MG63 (cell line): Measurements from ENCODE around the gene RALGDS. TPM values are rescaled to one million over a fixed set of nuclear protein-coding genes. Genes with fewer than 3 reads are reported as not detected.
"Not testable (repeated sequence)": the region's sequence is repeated elsewhere in the genome, so short reads cannot be mapped to it uniquely, and the experiment has no call there.

Experiments
- DNase-seq: peaks from one replicate; pipeline ENCODE4 v3.0.0-alpha.2; 2020
- H3K27me3 ChIP-seq: fragments of 250-450 bp; sonication (Bioruptor Pico); 2 replicates; pipeline ENCODE4 v1.5.1; 2020; ENCODE audit warnings: mild to moderate bottlenecking, moderate library complexity
- H3K36me3 ChIP-seq: fragments of 250-450 bp; sonication (Bioruptor Pico); 2 replicates; pipeline ENCODE4 v1.5.1; 2020; ENCODE audit warnings: mild to moderate bottlenecking, moderate library complexity
- H3K4me3 ChIP-seq: fragments of 250-450 bp; sonication (Bioruptor Pico); 2 replicates; pipeline ENCODE4 v1.5.1; 2020; ENCODE audit warnings: mild to moderate bottlenecking, moderate library complexity
- H3K9me3 ChIP-seq: fragments of 250-450 bp; sonication (Bioruptor Pico); 2 replicates; pipeline ENCODE4 v1.5.1; 2020; ENCODE audit warnings: mild to moderate bottlenecking, moderate library complexity
- total RNA-seq: library from RNA; depleted of rRNA; stranded (reverse); fragments of >200 nt; shearing (Covaris generic); gene quantifications from 2 replicates; pipeline ENCODE4 v1.2.3, GENCODE V29; 2014; ENCODE audit warnings: low replicate concordance; rRNA removed

RALGDS gene
- total RNA-seq, result 21.4 and 22.8 TPM in 2 replicates

DNA sequence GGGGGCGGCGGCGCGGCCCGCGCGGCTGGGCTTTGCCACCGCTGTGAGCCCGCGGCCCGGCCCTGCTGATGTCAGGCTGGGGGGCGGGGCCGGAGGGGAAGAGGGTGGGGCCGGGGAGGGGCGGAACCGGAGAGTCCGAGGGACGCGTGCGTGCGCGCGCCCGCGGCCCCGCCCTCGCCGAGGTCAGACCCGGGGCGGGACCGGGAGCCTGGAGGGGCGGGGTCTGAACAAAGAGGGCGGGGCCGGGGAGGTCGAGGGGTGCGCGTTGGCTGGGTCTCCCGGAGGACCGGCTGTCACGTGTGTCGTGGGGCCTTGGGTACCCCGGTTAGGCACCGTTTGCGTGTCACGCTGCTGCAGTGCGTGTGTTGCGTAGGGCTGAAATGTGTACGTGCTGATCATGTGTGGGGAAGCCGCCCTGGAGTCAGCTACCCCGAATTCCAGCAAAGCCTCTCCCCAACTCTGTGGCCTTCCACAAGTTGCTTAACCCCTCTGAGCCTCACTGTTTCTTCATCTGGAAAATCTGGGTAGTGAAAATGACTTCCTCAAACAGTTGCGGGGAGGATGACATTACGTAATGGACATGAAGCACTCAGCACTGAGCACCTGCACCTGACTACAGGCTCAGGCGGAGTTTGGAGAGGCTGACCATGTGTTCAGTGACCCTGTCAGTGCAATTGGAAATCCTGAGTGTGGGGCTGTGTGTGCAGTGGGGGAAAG, at the start of gene RALGDS:
RALGDS (minus strand) TSS at position 43 of the 717 bp plus-strand sequence. CDS start 86 bp downstream, outside the sequence.
- H3K36me3 ChIP-seq, result peaks cover 2% of the 10 kb centered on the region; the same call in 1 of the 2 replicates
- peak within 1 kb of the TSS; percentile 63 for H3K4me3 ChIP-seq
- peak; percentile 84 for DNase-seq
- no peaks in the 10 kb centered on the region for H3K9me3 ChIP-seq
- no peaks in the 10 kb centered on the region for H3K27me3 ChIP-seq

DNA sequence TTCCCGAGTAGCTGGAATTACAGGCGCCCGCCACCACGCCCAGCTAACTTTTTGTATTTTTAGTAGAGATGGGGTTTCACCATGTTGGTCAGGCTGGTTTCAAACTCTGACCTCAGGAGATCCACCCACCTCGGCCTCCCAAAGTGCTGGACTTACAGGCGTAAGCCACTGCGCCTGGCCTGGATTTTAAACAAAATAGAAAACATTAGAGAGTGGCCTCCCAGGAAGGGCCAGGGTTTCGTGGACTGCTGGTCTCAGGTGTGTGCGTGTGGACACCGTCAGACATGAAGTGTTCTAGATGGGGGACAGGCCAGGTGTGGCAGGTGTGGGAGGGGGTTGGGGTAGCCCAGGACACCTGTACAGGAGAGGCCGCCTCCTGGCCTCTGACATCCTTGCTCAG, 49.7 kb upstream of the RALGDS start:
- Histone ChIP-seq H3K9me3 (no peaks in the 10 kb centered on the region), H3K4me3 (no peak overlapping the region), H3K36me3 (no peaks in the 10 kb centered on the region), H3K27me3 (no peaks in the 10 kb centered on the region)
- no peak for DNase-seq

DNA sequence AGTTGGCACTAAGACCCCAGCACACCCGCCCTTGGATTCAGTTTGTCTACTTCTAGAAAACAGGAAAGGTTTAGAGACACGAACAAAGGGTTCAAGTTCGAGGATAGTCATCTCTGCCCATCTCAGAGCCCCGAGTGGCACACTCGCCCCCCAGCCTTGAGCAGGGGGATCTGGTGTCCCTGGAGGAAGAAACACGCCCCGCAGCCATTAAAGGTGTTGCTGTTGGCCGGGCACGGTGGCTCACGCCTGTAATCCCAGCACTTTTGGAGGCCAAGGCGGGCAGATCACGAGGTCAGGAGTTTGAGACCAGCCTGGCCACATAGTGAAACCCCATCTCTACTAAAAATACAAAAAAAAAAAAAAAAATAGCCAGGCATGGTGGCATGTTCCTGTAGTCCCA, 48.6 kb upstream of the RALGDS start:
- not testable (repeated sequence) for H3K9me3 ChIP-seq, H3K27me3 ChIP-seq, H3K4me3 ChIP-seq, DNase-seq, H3K36me3 ChIP-seq

DNA sequence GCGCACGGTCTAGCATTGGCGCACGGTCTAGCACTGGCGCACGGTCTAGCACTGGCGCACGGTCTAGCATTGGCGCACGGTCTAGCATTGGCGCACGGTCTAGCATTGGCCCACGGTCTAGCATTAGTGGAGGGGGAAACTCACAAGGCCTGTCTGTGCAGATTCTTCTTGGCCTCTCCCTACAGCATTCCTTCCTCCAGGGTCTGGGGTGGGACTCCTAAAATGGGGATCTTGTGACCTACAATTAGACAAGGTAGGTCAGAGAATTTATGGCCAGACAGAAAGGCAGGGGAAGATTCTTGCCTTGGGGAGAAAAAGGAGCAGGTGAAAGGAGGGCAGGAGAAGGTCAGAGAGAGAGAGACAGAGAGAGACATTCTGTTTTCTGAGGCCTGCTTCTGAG, 48.1 kb upstream of the RALGDS start:
- Histone ChIP-seq H3K4me3 (no peak overlapping the region), H3K27me3 (no peaks in the 10 kb centered on the region), H3K36me3 (no peaks in the 10 kb centered on the region), H3K9me3 (no peaks in the 10 kb centered on the region)
- DNase-seq, result no peak

DNA sequence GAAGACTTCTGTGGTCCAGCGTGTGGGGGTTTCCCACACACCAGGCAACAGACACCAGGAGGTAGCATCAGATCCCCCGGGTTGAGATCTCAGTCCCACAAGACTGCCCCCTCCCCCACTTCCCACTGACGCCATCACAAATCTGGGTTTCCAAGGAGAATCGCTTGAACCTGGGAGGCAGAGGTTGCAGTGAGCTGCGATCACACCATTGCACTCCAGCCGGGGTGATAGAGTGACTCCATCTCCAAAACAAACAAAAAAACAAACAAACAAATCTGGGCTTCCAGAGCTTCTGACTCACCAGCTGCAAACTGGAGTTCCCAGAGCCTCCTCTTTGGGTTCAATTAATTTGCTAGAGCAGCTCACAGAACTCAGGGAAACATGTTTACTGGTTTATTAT, 47.4 kb upstream of the RALGDS start:
- Histone ChIP-seq H3K4me3 (no peak overlapping the region), H3K9me3 (no peaks in the 10 kb centered on the region), H3K36me3 (no peaks in the 10 kb centered on the region), H3K27me3 (no peaks in the 10 kb centered on the region)
- DNase-seq, result no peak

- DNase-seq, result no peak
- H3K4me3 ChIP-seq, result no peak overlapping the region
- H3K9me3 ChIP-seq, result no peaks in the 10 kb centered on the region
- H3K36me3 ChIP-seq, result no peaks in the 10 kb centered on the region
- H3K27me3 ChIP-seq, result no peaks in the 10 kb centered on the region
Observed at GRCh38 chr9:133167769-133168168, 46.7 kb upstream of the RALGDS start.

DNA sequence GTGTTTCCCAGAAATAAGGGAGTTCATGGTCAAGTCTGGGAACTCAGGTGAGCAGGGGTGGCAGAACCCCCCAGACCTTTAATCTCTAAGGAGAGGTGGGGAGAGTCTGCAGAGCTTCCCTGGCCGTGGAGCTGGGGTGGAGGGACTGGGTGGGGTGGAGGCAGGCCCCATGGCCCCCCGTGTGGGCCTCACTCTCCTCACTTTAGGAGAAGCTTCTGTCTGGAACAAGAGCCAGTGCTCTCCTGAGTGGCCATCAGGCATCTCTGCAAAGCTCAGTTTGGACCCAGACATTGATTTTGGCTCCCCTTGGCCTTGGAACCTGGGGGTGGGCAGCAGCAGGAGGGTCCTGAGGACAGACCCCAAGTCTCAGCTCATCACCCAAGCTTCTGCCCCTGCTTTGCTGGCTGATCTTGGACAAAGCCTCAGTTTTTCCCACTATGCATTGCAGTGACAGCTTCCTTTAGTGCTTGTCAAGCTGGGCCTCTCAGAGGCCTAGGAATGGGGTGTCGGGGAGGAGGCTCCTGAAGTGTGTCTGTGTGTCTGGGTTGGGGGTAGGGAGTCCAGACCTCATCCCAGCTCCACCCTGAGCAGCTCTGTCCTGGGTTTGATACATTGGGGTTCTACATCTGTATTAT, 46.2 kb upstream of the RALGDS start:
- H3K9me3 ChIP-seq, result no peaks in the 10 kb centered on the region
- no peak for DNase-seq
- no peaks in the 10 kb centered on the region for H3K36me3 ChIP-seq
- H3K27me3 ChIP-seq, result no peaks in the 10 kb centered on the region
- H3K4me3 ChIP-seq, result no peak overlapping the region

- DNase-seq, result no peak
- H3K27me3 ChIP-seq, result no peaks in the 10 kb centered on the region
- H3K9me3 ChIP-seq, result no peaks in the 10 kb centered on the region
- H3K36me3 ChIP-seq, result no peaks in the 10 kb centered on the region
- no peak overlapping the region for H3K4me3 ChIP-seq
Observed at GRCh38 chr9:133166392-133166791, 45.4 kb upstream of the RALGDS start.

DNA sequence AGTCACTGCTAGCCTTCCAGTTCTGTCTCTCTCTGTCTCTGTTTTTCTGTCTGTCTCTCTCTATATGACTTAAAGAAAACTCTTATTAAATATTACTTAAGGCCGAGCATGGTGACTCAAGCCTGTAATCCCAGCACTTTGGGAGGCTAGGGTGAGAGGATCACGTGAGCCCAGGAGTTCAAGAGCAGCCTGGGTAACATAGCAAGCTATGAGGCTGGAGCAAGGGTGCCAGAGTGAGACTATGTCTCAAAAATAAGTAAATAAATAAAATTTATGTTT, 44.4 kb upstream of the RALGDS start:
- H3K4me3 ChIP-seq, result no peak overlapping the region

DNA sequence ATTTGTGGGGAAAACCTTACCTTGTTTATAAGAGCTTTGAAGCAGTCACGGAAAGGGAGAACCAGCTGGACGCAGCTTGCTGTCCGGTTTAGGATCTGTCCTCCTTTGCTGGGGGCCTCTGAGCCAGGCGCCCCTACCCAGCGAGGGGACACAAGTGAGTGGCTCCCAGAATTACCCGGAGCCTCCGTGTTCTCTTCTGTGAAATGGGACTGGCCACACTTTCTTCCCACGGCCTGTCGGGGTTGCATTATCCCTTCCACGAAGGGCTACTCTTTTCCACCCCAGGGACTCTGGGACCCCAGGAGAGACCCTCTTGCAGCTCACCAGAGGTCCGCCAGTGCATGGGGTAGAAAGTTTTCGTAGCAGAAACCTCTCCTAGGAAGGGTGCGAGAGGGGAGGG, 43.2 kb upstream of the RALGDS start:
- Histone ChIP-seq H3K4me3 (peak overlapping the region; percentile 73), H3K27me3 (no peaks in the 10 kb centered on the region), H3K9me3 (no peaks in the 10 kb centered on the region), H3K36me3 (peaks cover 9% of the 10 kb centered on the region)
- no peak for DNase-seq

More for the DNA sequence above, 44.4 kb upstream of the RALGDS start:
- peaks cover 3% of the 10 kb centered on the region; the same call in 1 of the 2 replicates for H3K36me3 ChIP-seq
- H3K9me3 ChIP-seq, result no peaks in the 10 kb centered on the region
- DNase-seq, result no peak
- H3K27me3 ChIP-seq, result no peaks in the 10 kb centered on the region

GRCh38 chr9:133163504-133164172, 42.6 kb upstream of the RALGDS start, which contains the start of gene GBGT1:
Gene GBGT1 (minus strand): TSS chr9:133163914. CDS start chr9:133162412, 1,502 bp downstream.
- Histone ChIP-seq H3K9me3 (no peaks in the 10 kb centered on the region), H3K36me3 (peaks cover 12% of the 10 kb centered on the region), H3K27me3 (no peaks in the 10 kb centered on the region), H3K4me3 (peak within 1 kb of the TSS; percentile 73)
- DNase-seq, result peak; percentile 72

GRCh38 chr9:133162861-133163503, 41.9 kb upstream of the RALGDS start:
- Histone ChIP-seq H3K27me3 (no peaks in the 10 kb centered on the region), H3K9me3 (no peaks in the 10 kb centered on the region), H3K36me3 (peaks cover 12% of the 10 kb centered on the region), H3K4me3 (peak overlapping the region; percentile 73)
- no peak for DNase-seq

DNA sequence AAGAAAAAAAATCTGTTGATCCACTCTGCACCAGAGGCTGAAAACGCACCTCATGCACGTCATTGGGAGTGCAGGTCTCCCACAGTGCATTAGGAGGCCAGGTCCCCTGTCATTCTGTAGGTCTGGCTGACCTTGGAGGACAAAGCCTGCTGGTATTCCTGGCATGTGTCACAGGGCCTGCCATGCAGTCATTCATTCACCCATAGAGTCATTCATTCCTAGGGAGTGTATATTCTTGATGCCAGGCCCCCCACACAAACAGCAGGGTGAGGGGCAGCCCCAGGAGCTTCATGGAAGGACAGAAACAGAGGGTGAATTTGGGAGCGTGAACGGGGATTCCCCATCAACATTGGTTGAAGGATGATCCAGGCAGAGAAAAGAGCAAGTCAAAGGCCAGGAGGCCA, 40.5 kb upstream of the RALGDS start:
- no peak overlapping the region for H3K4me3 ChIP-seq
- H3K27me3 ChIP-seq, result no peaks in the 10 kb centered on the region
- no peaks in the 10 kb centered on the region for H3K9me3 ChIP-seq
- peaks cover 16% of the 10 kb centered on the region for H3K36me3 ChIP-seq
- DNase-seq, result no peak

DNA sequence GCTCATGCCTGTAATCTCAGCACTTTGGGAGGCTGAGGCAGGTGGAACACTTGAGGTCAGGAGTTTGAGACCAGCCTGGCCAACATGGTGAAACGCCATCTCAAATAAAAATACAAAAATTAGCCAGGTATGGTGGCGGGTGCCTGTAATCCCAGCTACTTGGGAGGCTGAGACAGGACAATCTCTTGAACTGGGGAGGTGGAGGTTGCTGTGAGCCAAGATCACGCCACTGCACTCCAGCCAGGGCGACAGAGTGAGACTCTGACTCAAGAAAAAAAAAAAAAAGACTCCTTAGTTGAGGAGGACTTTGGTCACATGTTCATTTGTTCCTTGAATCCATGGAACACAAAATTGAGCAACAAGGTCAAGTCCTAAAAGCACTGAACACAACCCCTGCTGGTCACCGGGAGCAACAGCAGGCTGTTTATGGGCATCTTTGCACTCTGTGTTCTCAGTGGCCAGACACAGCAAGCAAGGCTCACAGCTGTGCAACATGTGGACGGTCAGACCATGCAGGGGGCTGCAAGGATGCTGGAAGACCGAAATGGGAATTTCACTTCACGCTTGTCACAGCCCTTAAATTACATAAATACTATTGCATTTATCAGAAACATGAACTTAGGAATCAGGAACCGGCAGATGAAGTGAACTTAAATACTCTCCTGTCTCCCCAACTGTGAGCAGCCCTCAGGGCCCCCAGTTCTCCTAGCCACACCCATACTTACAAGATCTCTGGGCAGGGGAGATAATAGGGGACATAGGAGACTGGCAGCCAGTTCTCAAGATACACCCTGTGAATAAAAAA, 39.9 kb upstream of the RALGDS start:
- Histone ChIP-seq H3K9me3 (no peaks in the 10 kb centered on the region), H3K27me3 (no peaks in the 10 kb centered on the region), H3K36me3 (peaks cover 16% of the 10 kb centered on the region), H3K4me3 (no peak overlapping the region)
- peak; percentile 65 for DNase-seq

DNA sequence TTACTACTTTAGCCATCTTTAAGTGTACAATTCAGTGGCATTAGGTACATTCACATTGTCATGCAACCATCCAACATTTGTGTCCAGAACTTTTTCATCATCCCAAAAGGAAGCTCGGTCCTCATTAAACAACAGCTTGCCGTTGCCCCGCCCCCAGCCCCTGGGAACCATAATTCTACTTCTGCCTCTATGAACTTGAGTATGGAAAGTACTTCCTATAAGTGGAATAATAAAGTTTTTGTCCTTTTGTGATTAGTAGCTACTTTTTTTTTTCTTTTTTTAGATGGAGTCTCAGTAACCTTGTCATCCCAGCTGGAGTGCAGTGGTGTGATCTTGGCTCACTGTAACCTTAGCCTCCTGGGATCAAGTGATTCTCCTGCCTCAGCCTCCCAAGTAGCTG, 37.7 kb upstream of the RALGDS start:
- H3K9me3 ChIP-seq, result no peaks in the 10 kb centered on the region
- no peaks in the 10 kb centered on the region for H3K27me3 ChIP-seq
- peaks cover 16% of the 10 kb centered on the region for H3K36me3 ChIP-seq
- no peak overlapping the region for H3K4me3 ChIP-seq
- DNase-seq, result no peak

- no peak for DNase-seq
Observed at GRCh38 chr9:133155156-133155555, 34.1 kb upstream of the RALGDS start.

More at GRCh38 chr9:133155156-133155555, 34.1 kb upstream of the RALGDS start:
- Histone ChIP-seq H3K4me3 (no peak overlapping the region), H3K27me3 (no peaks in the 10 kb centered on the region), H3K36me3 (peaks cover 11% of the 10 kb centered on the region), H3K9me3 (no peaks in the 10 kb centered on the region)
